SK-N-SH (cell line): ENCODE results near the gene CPNE4. TPM values are rescaled to one million over a fixed set of nuclear protein-coding genes. Genes with fewer than 3 reads are reported as not detected.

Source experiments
- CTCF ChIA-PET: fragments of 300-600, 350-600 bp; formaldehyde crosslinking; extraction: SDS; loops from one replicate; lab custom pipeline; 2021; lab: Yijun Ruan, JAX
- POLR2A ChIA-PET: fragments of 350-600 bp; sonication (Branson Sonifier 250); formaldehyde crosslinking; extraction: SDS; loops from one replicate; lab custom pipeline; 2020; ENCODE audit warnings: antibody characterized with exemption, inconsistent platforms; lab: Yijun Ruan, JAX
- DNase-seq: peaks from one replicate; pipeline ENCODE4 v3.0.0; 2012
- H2AFZ ChIP-seq: fragments of 200-600 bp; sonication (generic); 2 replicates; pipeline ENCODE4 v1.8.1; 2016; ENCODE audit warnings: antibody characterized with exemption, mild to moderate bottlenecking, low read depth
- H3F3A ChIP-seq: fragments of 200-600 bp; sonication (generic); replicated peaks from 2 replicates; pipeline ENCODE3; 2016; ENCODE audit warnings: antibody characterized with exemption, mild to moderate bottlenecking; ENCODE audit not compliant: insufficient read depth
- H3K27ac ChIP-seq, 2 experiments: fragments of 200-500 bp in 1 of 2; fragments of 200-600 bp in 1 of 2; sonication (Bioruptor generic) in 1 of 2; sonication (generic), shearing (Covaris generic) in 1 of 2; 2 replicates each; pipeline versions ENCODE4 v1.5.1 to v1.6.1; 2014 to 2016; ENCODE audit warnings: low read depth in 2 of 2, inconsistent platforms in 1 of 2, low read length in 1 of 2, mild to moderate bottlenecking in 1 of 2, mixed read lengths in 1 of 2
- H3K27me3 ChIP-seq: fragments of 200-600 bp; sonication (generic), shearing (Covaris generic); 2 replicates; pipeline ENCODE4 v1.6.1; 2016; ENCODE audit warnings: mixed run types; ENCODE audit not compliant: insufficient read depth
- H3K36me3 ChIP-seq, 2 experiments: fragments of 200-500 bp in 1 of 2; fragments of 200-600 bp in 1 of 2; sonication (Bioruptor generic) in 1 of 2; sonication (generic) in 1 of 2; replicated peaks in 1 of 2; 2 replicates each; pipeline versions ENCODE3 to v1.5.1; 2014 to 2016; ENCODE audit warnings: low read length in 1 of 2, mild to moderate bottlenecking in 1 of 2; ENCODE audit not compliant: insufficient read depth in 2 of 2, control insufficient read depth in 1 of 2
- H3K4me1 ChIP-seq, 2 experiments: fragments of 200-500 bp in 1 of 2; fragments of 200-600 bp in 1 of 2; sonication (Bioruptor generic) in 1 of 2; sonication (generic), shearing (Covaris generic) in 1 of 2; 2 replicates each; pipeline versions ENCODE4 v1.5.1 to v1.6.1; 2014 to 2016; ENCODE audit warnings: low read depth in 1 of 2, low read length in 1 of 2, mixed run types in 1 of 2; ENCODE audit not compliant: insufficient read depth in 2 of 2, control insufficient read depth in 1 of 2
- H3K4me2 ChIP-seq: fragments of 200-600 bp; sonication (generic), shearing (Covaris generic); 2 replicates; pipeline ENCODE4 v1.6.1; 2017; ENCODE audit warnings: mixed run types
- H3K4me3 ChIP-seq, 2 experiments: fragments of 200-500 bp in 1 of 2; fragments of 200-600 bp in 1 of 2; sonication (Bioruptor generic) in 1 of 2; sonication (generic), shearing (Covaris generic) in 1 of 2; 2 replicates each; pipeline versions ENCODE4 v1.5.1 to v1.8.1; 2014 to 2016; ENCODE audit warnings: low read depth in 2 of 2, inconsistent platforms in 1 of 2, low read length in 1 of 2, mild to moderate bottlenecking in 1 of 2, mixed read lengths in 1 of 2, moderate library complexity in 1 of 2
- H3K79me2 ChIP-seq: fragments of 200-600 bp; sonication (generic); 2 replicates; pipeline ENCODE4 v1.8.1; 2017; ENCODE audit warnings: mild to moderate bottlenecking; ENCODE audit not compliant: insufficient read depth
- H3K9ac ChIP-seq: fragments of 200-600 bp; sonication (generic); 2 replicates; pipeline ENCODE4 v1.6.1; 2017; ENCODE audit warnings: mixed run types
- H3K9me2 ChIP-seq: fragments of 200-600 bp; sonication (generic); 2 replicates; pipeline ENCODE4 v1.6.1; 2017; ENCODE audit warnings: mixed run types
- H3K9me3 ChIP-seq: fragments of 200-600 bp; sonication (generic); 2 replicates; pipeline ENCODE4 v1.6.1; 2017; ENCODE audit warnings: mixed run types, mild to moderate bottlenecking, moderate library complexity
- H4K20me1 ChIP-seq: fragments of 200-600 bp; sonication (generic); 2 replicates; pipeline ENCODE4 v1.6.1; 2017; ENCODE audit warnings: mild to moderate bottlenecking, mixed run types; ENCODE audit not compliant: insufficient read depth
- ELF1 ChIP-seq: IDR thresholded peaks from 2 replicates; pipeline ENCODE4 v1.4.0; 2012
- FOSL2 ChIP-seq: IDR thresholded peaks from 2 replicates; pipeline ENCODE4 v1.4.0; 2012; ENCODE audit warnings: low read depth, mild to moderate bottlenecking, moderate library complexity, borderline replicate concordance
- MEF2A ChIP-seq: IDR thresholded peaks from 2 replicates; pipeline ENCODE4 v1.4.0; 2012; ENCODE audit warnings: low read depth, borderline replicate concordance
- POLR2AphosphoS5 ChIP-seq: IDR thresholded peaks from 2 replicates; pipeline ENCODE4 v1.6.1; 2012; ENCODE audit warnings: low read depth, low read length
- RCOR1 ChIP-seq: fragments of 150-350 bp; IDR thresholded peaks from 2 replicates; pipeline ENCODE4 v1.6.1; 2017; ENCODE audit warnings: antibody characterized with exemption, low read length
- RFX5 ChIP-seq: IDR thresholded peaks from 2 replicates; pipeline ENCODE4 v1.6.1; 2012; ENCODE audit warnings: mild to moderate bottlenecking, improper control_type of control experiment, low read length
- TCF12 ChIP-seq: IDR thresholded peaks from 2 replicates; pipeline ENCODE4 v1.4.0; 2012
- WGBS: methylation state at CpG from one replicate; pipeline ENCODE4 v1.1.6; 2017; ENCODE audit warnings: low lambda C conversion rate; 5-methylcytosine and 5-hydroxymethylcytosine counted together
- polyA plus RNA-seq, 3 experiments: library from polyadenylated mRNA; depleted of rRNA; stranded (reverse); fragments of >200 nt; gene quantifications; 2 replicates each; pipeline ENCODE4 v1.2.3, GENCODE V29; 2012
- TF ChIP-seq, protein P1 (sequence below): IDR thresholded peaks from 2 replicates; pipeline ENCODE4 v1.4.0; 2012; ENCODE audit warnings: low read depth, borderline replicate concordance
- TF ChIP-seq, protein P2 (sequence below): fragments of 200-600 bp; sonication (generic); IDR thresholded peaks from 2 replicates; pipeline ENCODE4 v1.6.1; 2017; ENCODE audit warnings: antibody characterized with exemption, mild to moderate bottlenecking, moderate library complexity
- TF ChIP-seq, protein P3 (sequence below): IDR thresholded peaks from 2 replicates; pipeline ENCODE4; 2012

Gene CPNE4
- polyA plus RNA-seq, 1 of the 3 experiments (the other 2 are of a cell fraction) = not detected

DNA sequence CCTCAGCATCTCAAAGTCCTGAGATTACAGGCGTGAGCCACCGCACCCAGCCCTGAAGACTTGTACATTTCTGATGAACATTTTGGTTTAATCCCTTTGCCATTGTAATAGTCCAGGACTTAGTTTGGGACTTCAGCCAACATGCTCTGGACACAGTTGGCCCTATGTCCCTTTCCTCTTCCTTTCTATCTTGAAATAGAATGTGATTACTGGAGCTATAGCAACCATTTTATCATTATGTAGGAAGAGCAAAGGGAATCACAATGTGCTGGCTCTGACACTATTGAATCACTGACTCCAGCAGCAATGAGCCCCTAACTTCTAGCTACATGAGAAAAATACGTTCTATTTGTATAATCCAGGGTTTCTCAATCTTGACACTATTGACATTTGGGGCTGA is 497.3 kb downstream of the CPNE4 start:
- Histone ChIP-seq H3K4me3 (no peak overlapping the region), H4K20me1 (no peaks in the 10 kb centered on the region), H3K4me2 (no peak overlapping the region), H3K9me3 (no peaks in the 10 kb centered on the region), H3K9me2 (no peaks in the 10 kb centered on the region), H3K79me2 (no peaks in the 10 kb centered on the region), H3K4me1 (peaks cover 0 to 2% of the 10 kb centered on the region in 2 experiments; a peak in 1 of 4 replicates), H3K27ac (no peak overlapping the region), H3K27me3 (no peaks in the 10 kb centered on the region), H3K9ac (no peak overlapping the region), H3F3A (no peaks in the 10 kb centered on the region), H2AFZ (no peak overlapping the region), H3K36me3 (no peaks in the 10 kb centered on the region)
- DNase-seq = no peak
- WGBS = 67% methylated on average over 3 of the region's 3 CpGs
- ChIA-PET CTCF (interaction anchor here (0.6 to 1.4 kb wide), 3 partner anchors 22 to 493 kb away, joined by 3 read pairs; no protein-coding TSS in a partner anchor), POLR2A (no interaction called here)
- TF ChIP-seq TCF12 (no peak), ELF1 (no peak), RCOR1 (no peak), FOSL2 (no peak), RFX5 (no peak)
- TF ChIP-seq, protein P1, sequence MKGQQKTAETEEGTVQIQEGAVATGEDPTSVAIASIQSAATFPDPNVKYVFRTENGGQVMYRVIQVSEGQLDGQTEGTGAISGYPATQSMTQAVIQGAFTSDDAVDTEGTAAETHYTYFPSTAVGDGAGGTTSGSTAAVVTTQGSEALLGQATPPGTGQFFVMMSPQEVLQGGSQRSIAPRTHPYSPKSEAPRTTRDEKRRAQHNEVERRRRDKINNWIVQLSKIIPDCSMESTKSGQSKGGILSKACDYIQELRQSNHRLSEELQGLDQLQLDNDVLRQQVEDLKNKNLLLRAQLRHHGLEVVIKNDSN = no peak
- TF ChIP-seq, protein P2, sequence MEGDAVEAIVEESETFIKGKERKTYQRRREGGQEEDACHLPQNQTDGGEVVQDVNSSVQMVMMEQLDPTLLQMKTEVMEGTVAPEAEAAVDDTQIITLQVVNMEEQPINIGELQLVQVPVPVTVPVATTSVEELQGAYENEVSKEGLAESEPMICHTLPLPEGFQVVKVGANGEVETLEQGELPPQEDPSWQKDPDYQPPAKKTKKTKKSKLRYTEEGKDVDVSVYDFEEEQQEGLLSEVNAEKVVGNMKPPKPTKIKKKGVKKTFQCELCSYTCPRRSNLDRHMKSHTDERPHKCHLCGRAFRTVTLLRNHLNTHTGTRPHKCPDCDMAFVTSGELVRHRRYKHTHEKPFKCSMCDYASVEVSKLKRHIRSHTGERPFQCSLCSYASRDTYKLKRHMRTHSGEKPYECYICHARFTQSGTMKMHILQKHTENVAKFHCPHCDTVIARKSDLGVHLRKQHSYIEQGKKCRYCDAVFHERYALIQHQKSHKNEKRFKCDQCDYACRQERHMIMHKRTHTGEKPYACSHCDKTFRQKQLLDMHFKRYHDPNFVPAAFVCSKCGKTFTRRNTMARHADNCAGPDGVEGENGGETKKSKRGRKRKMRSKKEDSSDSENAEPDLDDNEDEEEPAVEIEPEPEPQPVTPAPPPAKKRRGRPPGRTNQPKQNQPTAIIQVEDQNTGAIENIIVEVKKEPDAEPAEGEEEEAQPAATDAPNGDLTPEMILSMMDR = no peak

DNA sequence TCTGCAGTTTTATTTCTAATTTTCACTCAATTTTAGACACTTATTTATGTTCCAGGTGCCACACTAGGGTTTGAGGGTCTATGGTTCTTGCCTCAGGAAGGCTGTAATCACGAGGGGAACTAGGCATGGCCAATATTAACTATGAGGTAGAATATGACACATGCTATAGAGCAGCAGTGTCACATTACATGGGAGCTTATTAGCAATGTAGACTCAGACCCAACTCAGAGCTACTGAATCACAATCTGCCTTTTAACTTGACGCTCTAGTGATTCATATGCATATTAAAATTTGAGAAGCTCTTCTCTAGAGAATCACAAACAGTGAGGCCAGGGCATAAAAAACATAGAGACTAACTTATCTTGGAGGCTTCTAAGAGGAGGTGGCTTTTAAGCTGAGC is 499.2 kb downstream of the CPNE4 start:
- Histone ChIP-seq H3K36me3 (no peaks in the 10 kb centered on the region), H3K4me1 (peaks cover 0 to 2% of the 10 kb centered on the region in 2 experiments; a peak in 1 of 4 replicates), H3K9me2 (no peaks in the 10 kb centered on the region), H3F3A (no peaks in the 10 kb centered on the region), H3K27ac (no peak overlapping the region), H3K4me2 (no peak overlapping the region), H3K9me3 (no peaks in the 10 kb centered on the region), H2AFZ (no peak overlapping the region), H3K4me3 (no peak overlapping the region), H3K79me2 (no peaks in the 10 kb centered on the region), H3K9ac (no peak overlapping the region), H3K27me3 (no peaks in the 10 kb centered on the region), H4K20me1 (no peaks in the 10 kb centered on the region)
- 6% methylated on average over 2 of the region's 2 CpGs for WGBS
- ChIA-PET POLR2A (no interaction called here), CTCF (no interaction called here)
- no peak for TF ChIP-seq POLR2AphosphoS5
- no peak for TF ChIP-seq MEF2A
- TF ChIP-seq, protein P1 = no peak
- TF ChIP-seq, protein P3, sequence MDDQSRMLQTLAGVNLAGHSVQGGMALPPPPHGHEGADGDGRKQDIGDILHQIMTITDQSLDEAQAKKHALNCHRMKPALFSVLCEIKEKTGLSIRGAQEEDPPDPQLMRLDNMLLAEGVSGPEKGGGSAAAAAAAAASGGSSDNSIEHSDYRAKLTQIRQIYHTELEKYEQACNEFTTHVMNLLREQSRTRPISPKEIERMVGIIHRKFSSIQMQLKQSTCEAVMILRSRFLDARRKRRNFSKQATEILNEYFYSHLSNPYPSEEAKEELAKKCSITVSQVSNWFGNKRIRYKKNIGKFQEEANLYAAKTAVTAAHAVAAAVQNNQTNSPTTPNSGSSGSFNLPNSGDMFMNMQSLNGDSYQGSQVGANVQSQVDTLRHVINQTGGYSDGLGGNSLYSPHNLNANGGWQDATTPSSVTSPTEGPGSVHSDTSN = no peak
- DNase-seq = no peak
